Chondrocyte (in vitro differentiated cells): Measurements from ENCODE around the gene MPLKIP. TPM values are rescaled to one million over a fixed set of nuclear protein-coding genes. Genes with fewer than 3 reads are reported as not detected.
"Not testable (repeated sequence)": the region's sequence is repeated elsewhere in the genome, so short reads cannot be mapped to it uniquely, and the experiment has no call there.

Experiments
- DNase-seq: peaks from one replicate; pipeline ENCODE4 v3.0.0; 2021; ENCODE audit warnings: mixed read lengths, low spot score
- H3K27ac Mint-ChIP-seq: one replicate; pipeline ENCODE4 v1.8.0; 2021; ENCODE audit warnings: mild to moderate bottlenecking, moderate library complexity, mixed read lengths; ENCODE audit not compliant: unreplicated experiment
- H3K27me3 Mint-ChIP-seq: 2 replicates; pipeline ENCODE4 v1.8.0; 2021; ENCODE audit warnings: low read depth, mixed read lengths
- H3K36me3 Mint-ChIP-seq: 2 replicates; pipeline ENCODE4 v1.8.0; 2021; ENCODE audit warnings: low read depth, mixed read lengths
- H3K4me1 Mint-ChIP-seq: 2 replicates; pipeline ENCODE4 v1.8.0; 2021; ENCODE audit warnings: low read depth, mild to moderate bottlenecking, mixed read lengths
- H3K4me3 Mint-ChIP-seq: one replicate; pipeline ENCODE4 v1.8.0; 2021; ENCODE audit warnings: mild to moderate bottlenecking, moderate library complexity, mixed read lengths; ENCODE audit not compliant: unreplicated experiment
- H3K9me3 Mint-ChIP-seq: 2 replicates; pipeline ENCODE4 v1.8.0; 2021; ENCODE audit warnings: low read depth, mixed read lengths
- total RNA-seq: library from RNA; stranded (reverse); gene quantifications from 3 replicates; pipeline ENCODE4 v1.2.1, GENCODE V29; 2021
- TF ChIP-seq, protein P1 (sequence below): fragments of 200-600 bp; sonication (generic); IDR thresholded peaks from 2 replicates; pipeline ENCODE4 v1.5.0; 2021; ENCODE audit warnings: antibody characterized with exemption, mild to moderate bottlenecking, moderate library complexity

The MPLKIP gene
- total RNA-seq, 1 donor from 2014 or later, result 48.4 TPM

DNA sequence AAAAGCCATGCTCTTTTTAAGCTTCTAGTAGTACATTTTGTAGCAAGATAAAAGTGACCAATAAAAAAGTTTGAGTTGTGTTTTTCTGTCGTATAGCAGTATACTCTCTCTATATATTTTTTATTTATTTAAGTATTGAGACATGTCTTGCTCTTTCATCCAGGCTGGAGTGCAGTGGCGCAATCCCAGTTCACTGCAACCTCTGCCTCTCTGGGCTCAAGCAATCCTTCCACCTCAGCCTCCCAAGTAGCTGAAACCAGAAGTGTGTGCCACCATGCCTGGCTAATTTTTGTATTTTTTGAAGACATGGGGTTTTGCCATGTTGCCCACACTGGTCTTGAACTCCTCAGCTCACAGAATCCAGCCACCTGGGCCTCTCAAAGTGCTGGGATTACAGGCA, 3.1 kb upstream of the MPLKIP start:
- H3K36me3 Mint-ChIP-seq, result peaks cover 6% of the 10 kb centered on the region
- no peak overlapping the region for H3K27ac Mint-ChIP-seq
- no peak overlapping the region for H3K4me3 Mint-ChIP-seq
- DNase-seq, result no peak
- H3K9me3 Mint-ChIP-seq, result no peaks in the 10 kb centered on the region
- H3K27me3 Mint-ChIP-seq, result no peaks in the 10 kb centered on the region
- H3K4me1 Mint-ChIP-seq, result peaks cover 22% of the 10 kb centered on the region
- TF ChIP-seq, protein P1, sequence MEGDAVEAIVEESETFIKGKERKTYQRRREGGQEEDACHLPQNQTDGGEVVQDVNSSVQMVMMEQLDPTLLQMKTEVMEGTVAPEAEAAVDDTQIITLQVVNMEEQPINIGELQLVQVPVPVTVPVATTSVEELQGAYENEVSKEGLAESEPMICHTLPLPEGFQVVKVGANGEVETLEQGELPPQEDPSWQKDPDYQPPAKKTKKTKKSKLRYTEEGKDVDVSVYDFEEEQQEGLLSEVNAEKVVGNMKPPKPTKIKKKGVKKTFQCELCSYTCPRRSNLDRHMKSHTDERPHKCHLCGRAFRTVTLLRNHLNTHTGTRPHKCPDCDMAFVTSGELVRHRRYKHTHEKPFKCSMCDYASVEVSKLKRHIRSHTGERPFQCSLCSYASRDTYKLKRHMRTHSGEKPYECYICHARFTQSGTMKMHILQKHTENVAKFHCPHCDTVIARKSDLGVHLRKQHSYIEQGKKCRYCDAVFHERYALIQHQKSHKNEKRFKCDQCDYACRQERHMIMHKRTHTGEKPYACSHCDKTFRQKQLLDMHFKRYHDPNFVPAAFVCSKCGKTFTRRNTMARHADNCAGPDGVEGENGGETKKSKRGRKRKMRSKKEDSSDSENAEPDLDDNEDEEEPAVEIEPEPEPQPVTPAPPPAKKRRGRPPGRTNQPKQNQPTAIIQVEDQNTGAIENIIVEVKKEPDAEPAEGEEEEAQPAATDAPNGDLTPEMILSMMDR, result no peak

DNA sequence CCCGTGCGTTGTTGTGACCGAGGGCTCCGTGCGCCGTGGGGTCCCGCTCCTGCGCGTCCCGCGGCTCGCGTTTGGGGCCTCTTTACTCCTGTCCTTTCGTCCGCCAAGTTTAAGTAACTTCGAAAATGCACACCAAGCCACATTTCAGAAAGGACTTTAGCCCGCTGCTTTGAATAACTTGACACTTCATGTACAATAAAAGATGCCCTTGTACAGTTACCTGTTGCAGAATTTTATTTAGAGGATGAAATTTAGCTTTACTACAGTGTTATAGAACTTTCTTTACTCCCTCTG, 842 bp upstream of the MPLKIP start:
- H3K9me3 Mint-ChIP-seq, result no peaks in the 10 kb centered on the region
- H3K36me3 Mint-ChIP-seq, result peaks cover 5% of the 10 kb centered on the region
- H3K27me3 Mint-ChIP-seq, result no peaks in the 10 kb centered on the region
- H3K4me1 Mint-ChIP-seq, result peaks cover 43% of the 10 kb centered on the region
- TF ChIP-seq, protein P1, result no peak
- H3K4me3 Mint-ChIP-seq, result peak overlapping the region; percentile 93
- DNase-seq, result no peak
- H3K27ac Mint-ChIP-seq, result peak overlapping the region; percentile 94

DNA sequence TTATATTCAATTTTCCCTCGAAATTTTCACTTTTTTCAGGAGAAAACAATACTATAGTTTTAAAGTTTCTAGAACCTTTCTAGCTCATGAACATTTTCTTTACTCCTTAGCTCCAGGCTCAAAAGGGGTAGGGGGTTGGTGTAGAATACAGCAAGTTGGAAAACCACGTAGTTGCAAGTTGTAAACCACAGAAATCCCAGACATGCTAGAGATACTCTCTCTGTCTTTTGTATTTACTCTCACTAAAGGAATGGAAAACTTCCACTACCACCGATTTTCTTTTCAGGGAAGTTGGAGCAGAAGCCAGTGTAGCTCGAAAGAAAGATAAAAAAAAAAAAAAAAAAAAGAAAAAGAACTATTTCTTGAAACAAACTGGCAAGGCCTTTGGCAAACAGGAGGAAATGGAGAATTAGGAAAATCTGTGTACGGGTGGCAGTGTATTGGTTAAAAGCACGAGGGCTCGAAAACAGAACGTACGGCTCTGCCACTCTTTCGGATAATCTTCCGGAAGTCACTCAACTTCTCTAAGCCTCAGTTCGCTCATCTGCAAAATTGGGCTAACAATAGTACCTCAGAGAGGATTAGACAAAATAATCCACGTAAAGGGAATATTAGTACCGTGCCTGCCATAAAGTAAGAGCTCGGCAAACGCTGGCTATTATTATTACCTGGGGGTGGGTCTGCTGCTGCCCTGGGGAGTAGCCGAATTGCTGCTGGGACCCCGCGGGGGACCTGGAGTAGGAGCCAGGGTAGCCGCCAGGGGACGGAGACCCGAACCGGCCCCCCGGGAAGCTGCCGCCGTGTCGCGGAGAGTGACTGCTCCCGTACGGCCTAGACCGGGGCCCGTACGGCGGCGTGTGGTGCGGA, 628 bp downstream of the MPLKIP start:
- Mint-ChIP-seq H3K36me3 (peaks cover 7% of the 10 kb centered on the region), H3K27ac (peak overlapping the region; percentile 99), H3K9me3 (no peaks in the 10 kb centered on the region), H3K4me3 (peak overlapping the region; percentile 93), H3K27me3 (no peaks in the 10 kb centered on the region), H3K4me1 (peaks cover 47% of the 10 kb centered on the region)
- TF ChIP-seq, protein P1, result no peak
- DNase-seq, result no peak

DNA sequence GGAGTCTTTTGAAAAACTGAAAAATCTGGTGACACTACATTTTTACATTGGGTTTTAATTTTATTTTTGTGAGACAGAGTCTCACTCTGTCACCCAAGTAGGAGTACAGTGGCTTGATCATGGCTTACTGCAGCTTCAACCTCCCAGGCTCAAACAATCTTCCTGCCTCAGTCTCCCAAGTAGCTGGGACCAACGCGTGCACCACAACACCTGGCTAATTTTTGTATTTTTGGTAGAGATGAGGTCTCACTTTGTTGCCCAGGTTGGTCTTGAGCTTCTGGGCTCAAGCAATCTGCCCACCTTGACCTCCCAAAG, 11.5 kb downstream of the MPLKIP start:
- Mint-ChIP-seq H3K27me3 (no peaks in the 10 kb centered on the region), H3K36me3 (peaks cover 4% of the 10 kb centered on the region), H3K4me3 (no peak overlapping the region), H3K9me3 (no peaks in the 10 kb centered on the region), H3K27ac (no peak overlapping the region), H3K4me1 (peaks cover 8% of the 10 kb centered on the region)
- no peak for DNase-seq
- TF ChIP-seq, protein P1, result no peak

DNA sequence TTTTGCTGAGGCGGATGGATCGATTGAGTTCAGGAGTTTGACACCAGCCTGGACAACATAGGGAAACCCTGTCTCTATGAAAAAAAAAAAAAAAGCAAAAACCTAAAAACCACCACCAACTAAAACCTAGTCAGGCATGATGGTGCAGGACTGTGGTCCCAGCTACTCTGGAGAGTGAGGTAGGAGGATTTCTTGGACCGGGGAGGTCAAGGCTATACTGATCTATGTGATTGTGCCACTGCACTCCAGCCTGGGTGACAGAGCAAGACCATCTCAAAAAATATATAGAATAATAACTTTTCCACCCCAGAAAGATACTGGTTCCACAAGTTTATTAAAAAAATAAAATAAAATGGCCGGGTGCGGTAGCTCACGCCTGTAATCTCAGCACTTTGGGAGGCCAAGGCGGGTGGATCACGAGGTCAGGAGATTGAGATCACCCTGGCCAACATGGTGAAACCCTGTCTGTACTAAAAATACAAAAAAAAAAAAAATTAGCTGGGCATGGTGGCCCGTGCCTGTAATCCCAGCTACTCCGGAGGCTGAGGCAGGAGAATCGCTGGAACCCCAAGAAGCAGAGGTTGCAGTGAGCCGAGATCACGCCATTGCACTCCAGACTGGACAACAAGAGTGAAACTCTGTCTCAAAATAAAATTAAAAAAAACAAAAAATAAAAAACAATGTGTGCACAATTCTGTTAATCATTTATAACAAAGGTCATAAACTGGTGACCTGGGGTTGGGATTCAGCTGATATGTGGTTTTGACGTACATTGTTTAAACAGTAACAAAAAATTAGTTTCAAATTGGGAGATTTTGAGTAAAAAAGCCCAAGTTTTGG, 12.1 kb downstream of the MPLKIP start:
- not testable (repeated sequence) for DNase-seq, H3K27ac Mint-ChIP-seq, H3K36me3 Mint-ChIP-seq, H3K27me3 Mint-ChIP-seq, H3K4me3 Mint-ChIP-seq, H3K4me1 Mint-ChIP-seq, H3K9me3 Mint-ChIP-seq
